Measurements from ENCODE around the gene PGLYRP1.

PGLYRP1 gene

DNA sequence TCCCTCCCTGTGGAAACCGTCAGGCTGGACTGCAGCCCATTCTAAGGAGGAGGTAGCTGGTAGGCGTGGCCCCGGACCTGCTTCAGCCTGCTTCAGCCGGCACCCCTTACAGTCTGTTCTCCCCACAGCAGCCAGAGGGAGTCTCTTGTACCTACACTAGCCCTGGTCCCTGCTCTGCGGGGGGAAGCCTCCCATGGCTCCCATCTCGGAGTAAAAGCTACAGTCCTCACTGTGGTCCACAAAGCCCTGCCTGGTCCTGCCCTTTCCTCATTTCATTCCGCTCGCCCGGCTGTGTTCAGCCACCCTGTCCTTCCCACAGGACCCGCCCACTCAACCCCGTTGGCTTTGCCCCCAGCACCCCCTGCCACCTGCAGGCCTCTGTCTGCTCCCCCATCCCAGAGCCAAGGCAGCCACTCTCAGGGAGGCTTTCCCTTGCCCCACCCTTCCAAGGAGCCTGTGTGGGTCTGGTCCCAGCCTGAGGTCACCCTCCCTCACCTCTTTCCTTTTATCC, 1.3 kb downstream of the PGLYRP1 start (continued):
- TF ChIP-seq KLF9 (tag by site-specific recombination; IDR thresholded peaks at IDR 0.05; ENCODE audit: low read depth) (peak; percentile 39), ZNF664 (tag by site-specific recombination; IDR thresholded peaks at IDR 0.05) (no peak), MYNN (tag by site-specific recombination; IDR thresholded peaks at IDR 0.05; ENCODE audit: borderline replicate concordance) (no peak), GLIS2 (tag by site-specific recombination; IDR thresholded peaks at IDR 0.05) (peak; percentile 52; the same call in 1 of the 2 replicates)
- TF ChIP-seq, protein P1, sequence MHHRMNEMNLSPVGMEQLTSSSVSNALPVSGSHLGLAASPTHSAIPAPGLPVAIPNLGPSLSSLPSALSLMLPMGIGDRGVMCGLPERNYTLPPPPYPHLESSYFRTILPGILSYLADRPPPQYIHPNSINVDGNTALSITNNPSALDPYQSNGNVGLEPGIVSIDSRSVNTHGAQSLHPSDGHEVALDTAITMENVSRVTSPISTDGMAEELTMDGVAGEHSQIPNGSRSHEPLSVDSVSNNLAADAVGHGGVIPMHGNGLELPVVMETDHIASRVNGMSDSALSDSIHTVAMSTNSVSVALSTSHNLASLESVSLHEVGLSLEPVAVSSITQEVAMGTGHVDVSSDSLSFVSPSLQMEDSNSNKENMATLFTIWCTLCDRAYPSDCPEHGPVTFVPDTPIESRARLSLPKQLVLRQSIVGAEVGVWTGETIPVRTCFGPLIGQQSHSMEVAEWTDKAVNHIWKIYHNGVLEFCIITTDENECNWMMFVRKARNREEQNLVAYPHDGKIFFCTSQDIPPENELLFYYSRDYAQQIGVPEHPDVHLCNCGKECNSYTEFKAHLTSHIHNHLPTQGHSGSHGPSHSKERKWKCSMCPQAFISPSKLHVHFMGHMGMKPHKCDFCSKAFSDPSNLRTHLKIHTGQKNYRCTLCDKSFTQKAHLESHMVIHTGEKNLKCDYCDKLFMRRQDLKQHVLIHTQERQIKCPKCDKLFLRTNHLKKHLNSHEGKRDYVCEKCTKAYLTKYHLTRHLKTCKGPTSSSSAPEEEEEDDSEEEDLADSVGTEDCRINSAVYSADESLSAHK (tag by site-specific recombination; IDR thresholded peaks at IDR 0.05), result peak; percentile 37; the same call in 1 of the 2 replicates

GRCh38 chr19:46020819-46021125, 2.1 kb downstream of the PGLYRP1 start:
- Histone ChIP-seq H3K4me1 (ENCODE audit: control insufficient read depth, insufficient read depth, low read length) (no peaks in the 10 kb centered on the region; the same call in 1 of the 2 replicates), H3K9me3 (ENCODE audit: control insufficient read depth, insufficient read depth, low read depth, low read length) (no peaks in the 10 kb centered on the region), H3K27ac (ENCODE audit: extremely low read depth, low read depth, low read length) (no peak overlapping the region), H3K36me3 (ENCODE audit: control insufficient read depth in 2 of 2, insufficient read depth in 1 of 2, low read length in 2 of 2) (no peaks in the 10 kb centered on the region), H3K4me3 (ENCODE audit: low read depth, low read length) (no peak overlapping the region)
- TF ChIP-seq ZNF555 (tag by site-specific recombination; conservative IDR thresholded peaks at IDR 0.05), result no peak
- TF ChIP-seq OSR2 (tag by site-specific recombination; IDR thresholded peaks at IDR 0.05), result 0 out of 2 replicates have a peak, but pooled peaks have one; percentile 13
- POLR2A ChIA-PET, result no interaction called here
- CTCF ChIA-PET, result interaction anchor here (0.6 to 21.8 kb wide), 9 partner anchors 7 to 245 kb away, joined by 3 to 625 read pairs (median 3); no protein-coding TSS in a partner anchor

DNA sequence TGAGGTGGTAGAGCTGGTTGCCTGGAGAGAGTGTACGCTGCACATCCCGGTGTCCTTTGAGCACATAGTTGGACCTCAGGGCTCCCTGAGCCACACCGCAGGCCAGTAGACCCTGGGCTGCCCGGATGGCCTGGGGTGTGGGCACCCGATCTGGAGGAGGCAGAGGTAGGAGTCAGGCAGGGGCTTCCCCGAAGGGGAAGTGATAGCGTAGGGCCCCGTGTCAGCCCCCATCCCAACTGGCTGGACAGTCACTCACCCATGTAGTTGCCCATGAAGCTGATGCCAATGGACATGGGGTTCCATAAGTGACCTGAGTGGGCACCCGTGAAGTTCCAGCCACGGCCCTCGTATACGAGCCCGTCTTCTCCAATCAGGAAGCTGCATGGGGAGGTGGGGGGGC, 3.6 kb downstream of the PGLYRP1 start:
- Histone ChIP-seq H3K4me3 (ENCODE audit: low read depth, low read length) (no peak overlapping the region), H3K27ac (ENCODE audit: extremely low read depth, low read depth, low read length) (no peak overlapping the region), H3K9me3 (ENCODE audit: control insufficient read depth, insufficient read depth, low read depth, low read length) (no peaks in the 10 kb centered on the region), H3K36me3 (ENCODE audit: control insufficient read depth in 2 of 2, insufficient read depth in 1 of 2, low read length in 2 of 2) (no peaks in the 10 kb centered on the region), H3K4me1 (ENCODE audit: control insufficient read depth, insufficient read depth, low read length) (no peaks in the 10 kb centered on the region; the same call in 1 of the 2 replicates)
- ChIA-PET CTCF (interaction anchor here (0.5 to 21.8 kb wide), 8 partner anchors 8 to 246 kb away, joined by 3 to 625 read pairs (median 6); no protein-coding TSS in a partner anchor), POLR2A (interaction anchor here (0.7 to 1.3 kb wide), 2 partner anchors 202 to 349 kb away, joined by 3 read pairs; no protein-coding TSS in a partner anchor)
- TF ChIP-seq ZNF324 (tag by site-specific recombination; IDR thresholded peaks at IDR 0.05) (no peak), ZFP37 (tag by site-specific recombination; IDR thresholded peaks at IDR 0.05) (no peak), ZNF768 (tag by site-specific recombination; IDR thresholded peaks at IDR 0.05) (no peak), ZNF274 (IDR thresholded peaks at IDR 0.05; ENCODE audit: low read length) (no peak), ZNF274 (tag by site-specific recombination; IDR thresholded peaks at IDR 0.05; ENCODE audit: borderline replicate concordance) (no peak), CTCF (tag by site-specific recombination; IDR thresholded peaks at IDR 0.05) (no peak), ZNF174 (tag by site-specific recombination; IDR thresholded peaks at IDR 0.05) (no peak), ZNF658 (tag by site-specific recombination; IDR thresholded peaks at IDR 0.05) (no peak), ZNF140 (tag by site-specific recombination; IDR thresholded peaks at IDR 0.05) (no peak), ZNF37A (tag by site-specific recombination; IDR thresholded peaks at IDR 0.05) (no peak), TSHZ1 (tag by site-specific recombination; IDR thresholded peaks at IDR 0.05; ENCODE audit: borderline replicate concordance) (no peak), ZSCAN18 (tag by site-specific recombination; IDR thresholded peaks at IDR 0.05) (no peak), ZNF791 (tag by site-specific recombination; IDR thresholded peaks at IDR 0.05) (no peak), ZNF529 (tag by site-specific recombination; IDR thresholded peaks at IDR 0.05; ENCODE audit: insufficient replicate concordance) (no peak), ZNF404 (tag by site-specific recombination; IDR thresholded peaks at IDR 0.05) (no peak), KLF7 (tag by site-specific recombination; IDR thresholded peaks at IDR 0.05; ENCODE audit: borderline replicate concordance) (no peak), ZNF169 (tag by site-specific recombination; IDR thresholded peaks at IDR 0.05) (no peak), GLIS2 (tag by site-specific recombination; IDR thresholded peaks at IDR 0.05) (no peak), SETDB1 (IDR thresholded peaks at IDR 0.05; ENCODE audit: insufficient read length, low read length) (no peak)

Data from HEK293 (cell line).